ENCODE measurements around the gene SHISA6.

The SHISA6 gene

GRCh38 chr17:11340803-11341202, 99.8 kb downstream of the SHISA6 start:
- DNase-seq (ENCODE audit: insufficient read length, low spot score) = no peak
- no peak for FAIRE-seq

- FAIRE-seq (no peak), DNase-seq (ENCODE audit: insufficient read length, low spot score) (no peak)
Measured at GRCh38 chr17:11342138-11342537, 101.1 kb downstream of the SHISA6 start.

GRCh38 chr17:11349106-11349505, 108.1 kb downstream of the SHISA6 start:
- DNase-seq (ENCODE audit: insufficient read length, low spot score) (no peak), FAIRE-seq (no peak)

GRCh38 chr17:11351479-11351878, 110.5 kb downstream of the SHISA6 start:
- no peak for FAIRE-seq
- DNase-seq (ENCODE audit: insufficient read length, low spot score) = no peak

GRCh38 chr17:11353601-11354000, 112.6 kb downstream of the SHISA6 start:
- FAIRE-seq (no peak), DNase-seq (ENCODE audit: insufficient read length, low spot score) (no peak)

- no peak for FAIRE-seq
- DNase-seq (ENCODE audit: insufficient read length, low spot score) = no peak
Measured at GRCh38 chr17:11356371-11356770, 115.4 kb downstream of the SHISA6 start.

- DNase-seq (ENCODE audit: insufficient read length, low spot score) = no peak
- no peak for FAIRE-seq
Measured at GRCh38 chr17:11363565-11364117, 122.6 kb downstream of the SHISA6 start.

- FAIRE-seq (no peak), DNase-seq (ENCODE audit: insufficient read length, low spot score) (no peak)
Measured at GRCh38 chr17:11366272-11366850, 125.3 kb downstream of the SHISA6 start.

- FAIRE-seq = no peak
Measured at GRCh38 chr17:11369575-11369974, 128.6 kb downstream of the SHISA6 start.

GRCh38 chr17:11372692-11373091, 131.7 kb downstream of the SHISA6 start:
- FAIRE-seq (no peak), DNase-seq (ENCODE audit: insufficient read length, low spot score) (no peak)

More at GRCh38 chr17:11369575-11369974, 128.6 kb downstream of the SHISA6 start:
- DNase-seq (ENCODE audit: insufficient read length, low spot score) = no peak

- no peak for DNase-seq (ENCODE audit: insufficient read length, low spot score)
- no peak for FAIRE-seq
Measured at GRCh38 chr17:11378506-11378905, 137.5 kb downstream of the SHISA6 start.

- FAIRE-seq = no peak
Measured at GRCh38 chr17:11380761-11381160, 139.7 kb downstream of the SHISA6 start.

GRCh38 chr17:11383157-11383556, 142.1 kb downstream of the SHISA6 start:
- FAIRE-seq (no peak), DNase-seq (ENCODE audit: insufficient read length, low spot score) (no peak)

More at GRCh38 chr17:11380761-11381160, 139.7 kb downstream of the SHISA6 start:
- no peak for DNase-seq (ENCODE audit: insufficient read length, low spot score)

- no peak for DNase-seq (ENCODE audit: insufficient read length, low spot score)
- no peak for FAIRE-seq
Measured at GRCh38 chr17:11384131-11384530, 143.1 kb downstream of the SHISA6 start.

- FAIRE-seq (no peak), DNase-seq (ENCODE audit: insufficient read length, low spot score) (no peak)
Measured at GRCh38 chr17:11387610-11388009, 146.6 kb downstream of the SHISA6 start.

- DNase-seq (ENCODE audit: insufficient read length, low spot score) (no peak), FAIRE-seq (no peak)
Measured at GRCh38 chr17:11388054-11388453, 147.0 kb downstream of the SHISA6 start.

GRCh38 chr17:11389583-11389982, 148.6 kb downstream of the SHISA6 start:
- FAIRE-seq (no peak), DNase-seq (ENCODE audit: insufficient read length, low spot score) (no peak)

- FAIRE-seq = no peak
Measured at GRCh38 chr17:11391134-11391533, 150.1 kb downstream of the SHISA6 start.

GRCh38 chr17:11404431-11405276, 163.6 kb downstream of the SHISA6 start:
- FAIRE-seq (no peak), DNase-seq (ENCODE audit: insufficient read length, low spot score) (no peak)

More at GRCh38 chr17:11391134-11391533, 150.1 kb downstream of the SHISA6 start:
- no peak for DNase-seq (ENCODE audit: insufficient read length, low spot score)

- DNase-seq (ENCODE audit: insufficient read length, low spot score) (no peak), FAIRE-seq (no peak)
Measured at GRCh38 chr17:11406716-11407115, 165.7 kb downstream of the SHISA6 start.

GRCh38 chr17:11412654-11413053, 171.6 kb downstream of the SHISA6 start:
- no peak for FAIRE-seq
- DNase-seq (ENCODE audit: insufficient read length, low spot score) = no peak

GRCh38 chr17:11418342-11418741, 177.3 kb downstream of the SHISA6 start:
- DNase-seq (ENCODE audit: insufficient read length, low spot score) = no peak
- no peak for FAIRE-seq
